Astrocyte of the hippocampus (primary cell): ENCODE results near the gene GRM7.

Source experiments
- DNase-seq: peaks from one replicate; pipeline ENCODE4 v3.0.0; 2011; ENCODE audit warnings: low read depth, low spot score

Gene GRM7

DNA sequence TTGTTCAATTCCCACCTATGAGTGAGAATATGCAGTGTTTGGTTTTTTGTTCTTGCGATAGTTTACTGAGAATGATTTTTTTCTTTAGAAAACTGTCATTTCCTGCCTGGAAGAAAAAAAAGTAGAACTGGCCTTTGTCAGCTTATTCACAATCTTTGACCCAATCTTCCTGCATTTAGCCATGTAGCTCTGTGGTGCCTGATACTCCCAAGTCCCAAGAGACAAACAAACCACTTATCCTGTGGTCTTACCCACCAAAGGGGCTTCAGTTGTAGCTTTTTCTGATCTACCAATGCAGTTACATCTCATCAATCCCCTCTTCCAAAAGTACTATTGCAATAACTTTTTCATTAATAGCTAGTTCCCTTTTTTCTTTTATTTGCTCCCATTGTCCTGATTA, 444.6 kb downstream of the GRM7 start:
- no peak for DNase-seq

DNA sequence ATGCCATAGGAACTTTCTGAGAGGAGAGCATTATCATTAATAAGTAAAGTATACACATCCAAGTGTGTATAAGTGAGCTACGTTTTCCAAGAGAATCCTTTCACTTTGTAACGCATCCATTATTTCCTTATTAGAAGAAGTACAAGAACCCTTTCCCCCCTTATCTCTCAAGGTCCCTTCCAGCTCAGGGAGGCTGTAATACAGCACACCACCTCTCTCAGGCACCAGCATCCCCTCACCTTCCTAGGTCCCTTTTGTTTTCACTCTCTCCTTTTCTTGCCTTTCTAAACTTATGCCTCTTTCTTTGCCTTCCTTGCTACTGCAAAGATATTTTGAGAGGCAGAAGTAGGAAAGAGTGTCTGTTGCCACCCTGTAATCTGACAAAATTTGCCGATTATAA, 446.0 kb downstream of the GRM7 start:
- peak; percentile 8 for DNase-seq

DNA sequence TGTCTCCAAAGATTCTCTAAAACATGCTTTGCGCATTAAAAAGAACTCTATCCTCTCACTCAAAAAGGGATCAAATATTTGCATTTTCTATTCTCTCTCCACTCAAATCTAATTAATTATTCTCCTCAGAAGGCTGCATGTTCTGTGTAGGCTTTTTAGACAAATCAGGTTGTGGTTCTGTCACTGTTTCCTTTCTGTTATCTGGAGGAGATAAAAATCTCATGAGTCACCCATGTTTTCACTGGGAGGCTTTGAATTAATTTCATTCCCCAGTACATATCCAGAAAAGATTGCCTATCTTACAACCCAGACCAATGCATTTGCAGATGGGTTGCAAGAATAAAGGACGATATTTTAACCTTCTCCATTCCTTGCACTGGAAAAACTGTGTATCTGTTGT, 446.5 kb downstream of the GRM7 start:
- peak; percentile 77 for DNase-seq

DNA sequence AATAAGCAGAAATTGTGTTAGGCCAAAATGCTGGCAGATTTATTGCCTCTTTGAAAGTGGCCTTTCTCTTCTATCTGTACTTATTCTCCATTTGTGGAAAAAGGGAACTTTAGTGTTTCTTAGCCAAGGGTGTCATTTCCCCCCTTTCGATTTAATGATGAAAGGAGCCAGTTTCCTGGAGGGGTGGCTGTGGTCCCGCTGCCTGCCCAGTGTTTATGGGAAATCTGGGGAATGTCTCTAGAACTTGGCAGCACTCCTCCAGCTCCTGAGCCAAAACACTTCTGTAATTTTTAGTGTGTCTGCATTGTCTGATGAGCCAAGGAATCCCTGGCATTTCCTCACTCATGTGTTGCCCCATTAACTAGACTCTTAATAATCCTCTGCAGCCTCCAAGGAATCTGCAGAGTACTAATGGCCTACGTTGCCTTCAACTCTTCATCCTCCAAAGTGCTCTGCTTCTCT, 448.8 kb downstream of the GRM7 start:
- peak; percentile 95 for DNase-seq

DNA sequence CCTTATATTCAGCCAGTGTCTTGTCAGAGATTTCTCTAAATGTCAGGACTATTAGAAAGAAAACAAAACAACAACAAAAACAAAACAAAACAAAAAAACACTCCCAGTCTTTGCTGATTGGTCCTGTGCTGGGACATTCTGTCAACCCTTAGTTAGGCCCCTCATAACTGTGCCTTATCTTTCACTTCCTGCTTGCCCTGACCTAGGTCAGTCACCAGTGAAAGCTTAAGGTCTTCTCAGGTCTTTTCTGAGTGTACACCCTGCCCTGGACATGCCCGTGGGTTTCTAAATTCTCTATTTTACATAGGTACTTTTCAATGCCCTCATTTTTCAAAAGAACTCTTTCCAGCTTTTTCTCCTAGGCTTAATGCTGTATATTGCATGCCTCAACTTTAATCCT, 454.1 kb downstream of the GRM7 start:
- DNase-seq: no peak

DNA sequence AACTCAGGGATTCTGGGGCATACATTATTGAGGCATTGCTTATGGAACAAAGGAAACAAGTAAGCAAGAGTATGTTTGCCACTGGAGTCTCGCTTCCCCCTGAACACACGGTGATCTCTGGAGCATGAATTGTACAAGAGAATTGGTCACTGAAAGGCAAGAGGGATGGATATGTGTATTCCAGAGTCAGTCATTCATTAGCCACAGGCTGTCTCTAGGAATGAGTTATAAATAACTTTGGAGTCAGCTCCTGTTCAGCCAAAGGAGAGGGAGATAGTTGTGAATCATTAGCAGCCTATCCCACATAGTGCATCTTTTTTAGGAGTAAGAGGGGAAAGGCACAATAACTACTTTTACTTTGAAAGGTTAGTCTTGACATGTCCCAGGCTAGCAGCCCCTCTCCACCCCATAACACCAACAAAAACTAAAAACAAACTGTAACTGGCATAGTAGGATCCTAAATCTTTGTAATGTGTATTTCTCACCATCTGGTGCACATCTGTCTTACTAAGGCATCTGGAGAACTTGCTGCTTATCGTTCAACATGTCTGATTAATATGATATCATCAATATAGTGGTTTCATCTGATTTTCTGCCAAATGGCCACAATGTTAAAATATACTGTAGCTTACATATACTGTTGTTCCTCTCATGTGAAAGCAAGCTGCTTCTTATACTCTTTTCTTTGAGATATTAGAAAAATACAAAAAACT, 462.2 kb downstream of the GRM7 start:
- DNase-seq: no peak

DNA sequence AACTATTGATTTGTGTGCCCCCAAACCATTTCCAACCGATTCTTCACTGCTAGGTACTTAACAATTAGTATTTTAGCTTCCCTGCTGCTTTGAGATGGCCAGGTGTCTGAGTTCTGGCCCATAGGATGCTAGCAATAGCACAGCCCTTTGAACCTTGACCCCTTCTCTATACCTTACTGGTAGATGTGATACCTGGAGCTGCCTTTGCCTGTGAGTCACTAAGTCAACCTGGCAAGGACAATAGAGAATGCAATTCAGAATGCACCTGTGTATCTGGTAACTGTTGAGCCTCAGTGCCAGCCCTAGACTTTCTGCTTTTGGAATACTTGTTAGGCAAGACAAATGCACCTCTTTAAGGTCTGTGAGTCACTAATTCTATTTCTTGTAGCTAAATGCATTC, 467.4 kb downstream of the GRM7 start:
- DNase-seq: no peak

DNA sequence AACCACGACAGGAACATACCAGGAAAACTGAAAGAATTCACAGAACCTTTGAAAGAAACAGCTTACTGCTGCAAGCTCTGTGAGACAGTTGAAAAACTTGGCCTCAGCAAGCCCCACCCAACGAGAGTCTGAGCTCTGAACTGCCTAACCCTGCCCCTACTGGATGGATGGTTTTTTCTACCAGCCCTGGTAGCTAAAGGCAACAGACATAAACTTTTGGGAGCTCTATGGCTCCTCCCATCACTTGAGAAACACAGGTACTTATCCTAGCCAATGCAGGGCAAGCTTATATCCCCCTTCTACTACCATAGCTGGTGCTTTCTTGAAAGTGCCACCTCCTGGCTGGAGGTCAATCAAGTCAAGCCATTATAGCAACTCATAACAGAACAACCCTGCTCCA, 471.8 kb downstream of the GRM7 start:
- no peak for DNase-seq

DNA sequence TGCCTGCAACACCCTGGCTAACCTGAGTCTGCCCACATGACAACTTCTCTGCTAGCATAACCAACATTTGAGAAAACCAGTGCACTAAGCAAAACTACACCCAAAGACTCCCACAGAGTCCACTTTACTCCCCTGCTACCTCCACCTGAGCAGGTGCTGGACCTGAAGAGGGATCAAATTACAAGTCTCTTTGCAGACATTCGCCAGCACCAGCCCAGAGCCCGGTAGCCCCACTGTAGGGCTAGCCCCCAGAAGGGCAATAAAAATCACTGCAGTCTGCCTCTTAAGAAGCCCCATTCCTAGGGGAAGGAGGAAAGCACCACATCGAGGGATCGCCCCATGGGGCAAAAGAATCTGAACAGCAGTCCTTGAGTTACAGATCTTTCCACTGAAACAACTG, 472.2 kb downstream of the GRM7 start:
- DNase-seq: no peak

DNA sequence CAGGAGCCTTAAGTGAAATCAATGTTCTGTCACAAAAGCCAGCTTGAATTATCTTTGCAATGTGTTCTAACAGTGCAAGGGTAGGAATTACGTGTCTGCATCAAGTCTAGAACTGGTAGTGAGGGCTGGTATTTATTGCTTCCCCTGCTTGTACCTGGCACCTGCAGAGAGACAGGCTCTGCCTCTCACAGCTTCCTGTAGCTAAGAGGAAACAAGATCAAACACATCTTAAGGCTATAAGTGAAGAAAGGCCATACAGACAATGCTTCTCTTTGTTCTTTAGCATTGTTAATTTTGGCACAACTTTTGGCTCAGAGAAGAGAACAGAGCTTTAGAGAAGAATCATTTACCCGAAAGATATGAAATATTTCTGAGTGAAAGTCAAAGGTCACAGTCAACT, 479.9 kb downstream of the GRM7 start:
- DNase-seq: no peak

DNA sequence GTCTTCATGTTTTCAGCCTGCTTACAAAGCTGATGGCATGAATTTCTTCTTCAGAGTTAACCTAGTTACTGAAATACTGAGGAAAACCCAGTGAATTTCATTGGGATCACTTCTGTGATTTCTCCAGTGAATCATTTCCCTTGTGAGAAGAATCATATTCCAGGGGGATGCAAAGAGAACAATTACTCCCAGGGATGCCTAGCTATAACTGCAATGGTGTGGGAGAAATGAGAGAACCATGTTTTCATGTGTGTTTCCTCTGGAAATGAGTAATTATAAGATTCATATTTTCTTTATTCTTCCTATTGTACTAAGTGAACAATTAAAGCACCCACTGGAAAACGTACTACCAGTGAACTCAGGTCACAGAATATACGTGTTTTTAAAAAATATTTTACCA, 485.4 kb downstream of the GRM7 start:
- no peak for DNase-seq

DNA sequence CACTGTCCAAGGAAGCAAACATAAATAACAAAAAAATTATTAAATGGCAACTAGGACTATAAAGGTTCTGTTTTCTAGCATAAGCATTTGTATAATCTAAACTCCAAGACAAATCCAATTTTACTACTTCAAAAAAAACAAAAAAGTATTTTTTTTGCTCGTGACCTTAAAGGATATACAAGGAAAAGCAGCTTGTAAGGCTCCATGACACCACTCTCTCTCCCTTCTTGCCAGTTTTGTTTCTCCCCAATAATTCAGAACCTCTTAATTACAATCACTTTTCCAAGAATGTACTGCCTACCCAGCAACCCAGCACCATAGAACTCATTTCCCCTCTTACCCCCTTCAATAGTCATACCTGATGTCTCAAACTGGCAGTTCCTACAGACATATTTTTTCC, 496.2 kb downstream of the GRM7 start:
- no peak for DNase-seq

DNA sequence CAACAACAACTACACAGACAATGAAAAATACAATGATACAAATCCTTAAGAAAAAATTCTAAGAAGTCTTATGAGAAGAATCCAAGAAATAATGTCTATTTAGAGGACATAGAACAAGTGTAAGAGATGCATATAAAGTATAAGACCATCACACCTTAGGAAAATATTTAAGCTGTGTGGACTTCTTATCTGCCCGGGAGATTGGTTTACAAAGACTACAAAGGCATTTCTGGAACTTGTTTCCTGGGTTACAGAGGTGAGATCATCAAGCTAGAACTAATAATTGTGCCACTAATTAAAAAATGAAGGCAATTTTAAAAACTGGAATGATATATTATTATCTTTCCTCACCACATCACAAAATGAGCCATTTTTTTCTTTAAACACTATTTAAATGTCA, 507.1 kb downstream of the GRM7 start:
- DNase-seq: no peak

DNA sequence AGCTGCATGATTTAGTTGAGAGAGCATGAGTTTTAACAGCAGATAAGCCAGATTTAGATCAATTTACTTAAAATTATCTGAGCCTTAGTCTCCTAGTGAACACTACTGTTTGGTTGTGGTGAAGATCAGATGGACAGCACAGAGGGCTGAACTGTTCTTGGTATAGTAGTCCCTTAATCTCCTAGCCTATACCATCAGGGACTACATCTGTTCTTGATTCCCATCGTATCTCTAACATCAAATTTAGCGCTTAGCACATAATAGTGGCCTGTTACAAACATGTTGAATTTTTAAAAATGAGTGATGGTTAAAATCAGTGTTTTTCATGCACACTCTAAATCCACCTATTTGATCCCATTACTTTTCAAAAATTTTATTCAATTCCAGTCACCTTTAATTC, 507.7 kb downstream of the GRM7 start:
- no peak for DNase-seq

DNA sequence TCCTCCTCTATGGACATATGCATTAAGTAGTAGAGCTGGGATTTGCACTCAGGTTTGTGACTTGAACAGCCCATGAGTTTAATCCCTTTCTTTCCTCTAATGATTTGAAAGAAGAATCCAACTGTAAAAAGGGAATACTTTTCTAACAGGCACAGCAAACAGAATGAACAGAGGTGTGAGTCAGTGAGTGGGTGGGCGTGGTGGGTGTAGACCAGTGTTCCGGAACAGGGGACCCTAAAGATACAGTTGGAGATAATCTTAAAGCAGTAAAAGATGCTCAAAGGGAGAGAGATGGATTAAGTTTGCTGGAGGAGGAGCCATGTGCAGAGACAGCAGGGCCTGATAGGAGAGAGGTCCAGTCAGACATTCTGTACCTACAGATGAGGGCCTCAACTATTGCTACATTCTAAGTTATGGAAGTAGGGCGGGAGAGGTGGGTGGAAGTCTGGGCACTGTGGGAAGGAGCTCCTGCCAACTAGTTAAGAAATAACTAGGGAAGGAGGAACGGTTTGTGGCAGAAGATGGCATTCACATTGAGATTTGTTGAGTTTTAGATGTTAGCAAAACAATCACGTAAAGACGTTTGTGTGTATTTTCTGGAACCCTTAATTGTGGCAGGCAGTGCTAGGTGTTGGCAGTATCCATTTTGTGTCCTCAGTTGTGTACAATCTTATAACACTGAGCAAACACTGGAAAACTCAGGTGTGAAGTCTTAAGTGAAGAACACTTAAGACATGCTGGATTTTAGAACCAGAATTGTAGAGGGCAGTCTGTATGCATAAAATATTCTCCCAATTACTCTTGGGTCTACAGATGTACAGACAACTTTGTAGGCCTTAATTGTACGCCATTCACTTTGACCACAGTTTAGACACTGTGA, 511.0 kb downstream of the GRM7 start:
- no peak for DNase-seq

DNA sequence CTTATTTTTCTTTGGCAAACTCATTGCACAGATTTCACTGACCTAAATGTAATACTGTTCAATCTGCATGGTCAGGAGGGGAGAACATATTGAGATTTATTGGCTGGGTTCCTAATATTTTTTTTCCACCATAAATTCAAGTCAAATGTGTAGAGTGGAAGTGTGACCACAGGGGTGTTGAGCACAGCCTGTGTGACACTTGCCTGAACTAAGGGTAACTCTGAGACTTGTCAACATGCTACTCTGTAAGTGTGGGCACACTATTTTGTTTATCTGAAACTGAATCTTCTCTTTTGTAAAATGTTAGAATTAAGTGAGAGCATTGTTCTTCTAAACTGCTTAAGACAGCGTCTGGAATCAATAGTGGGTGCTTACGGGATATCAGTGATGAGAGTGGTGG, 516.2 kb downstream of the GRM7 start:
- no peak for DNase-seq

DNA sequence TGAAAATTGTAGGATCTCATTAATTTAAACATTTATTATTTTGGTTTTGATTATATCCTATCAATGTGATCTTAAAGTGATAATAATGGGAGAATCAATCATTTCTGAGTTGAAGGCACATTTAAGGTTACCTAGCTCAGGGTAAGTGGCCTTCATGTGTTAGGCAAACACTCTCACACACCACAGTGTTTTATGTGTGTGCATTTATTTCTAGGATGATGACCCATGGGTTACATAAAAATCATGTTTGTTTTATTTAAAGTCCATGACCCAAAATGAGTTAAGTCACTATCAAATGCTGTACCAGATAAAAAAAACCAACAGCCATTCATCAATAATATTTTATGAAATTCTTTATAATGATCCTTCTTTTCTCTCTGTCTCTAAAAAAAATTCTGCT, 520.8 kb downstream of the GRM7 start:
- DNase-seq: no peak

DNA sequence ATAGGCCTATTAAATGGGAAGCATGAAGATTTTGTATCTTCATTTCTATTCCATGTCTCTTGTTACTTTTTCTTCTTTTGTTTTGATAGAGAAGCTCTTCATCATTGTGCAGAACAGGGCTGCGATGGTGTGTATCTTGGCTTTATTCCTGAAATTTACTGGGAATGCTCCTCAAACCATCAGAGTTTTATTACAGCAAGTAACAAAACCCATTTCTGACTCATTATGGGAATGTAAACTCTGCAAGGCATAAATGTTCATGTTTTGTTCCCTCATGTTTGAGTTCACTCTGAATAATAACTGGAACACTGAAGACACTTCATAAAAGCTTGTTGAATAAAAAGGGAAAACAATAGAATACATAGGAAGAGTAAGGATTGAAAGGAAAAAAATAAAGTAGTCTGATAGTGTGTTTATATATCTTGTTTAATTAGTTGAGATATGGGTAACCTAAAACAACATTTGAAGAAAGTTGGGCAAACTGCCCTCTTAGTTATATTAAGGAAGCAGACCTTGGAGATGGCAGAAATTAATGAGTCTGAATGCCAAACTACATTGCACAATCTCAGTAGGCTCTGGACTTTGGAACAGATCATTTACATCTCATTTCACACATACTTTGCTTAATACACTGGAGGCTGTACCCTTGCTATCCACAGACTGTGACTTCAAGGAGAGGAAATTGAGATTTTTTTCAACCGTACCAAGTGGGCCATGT, 521.5 kb downstream of the GRM7 start:
- DNase-seq: peak; percentile 83

DNA sequence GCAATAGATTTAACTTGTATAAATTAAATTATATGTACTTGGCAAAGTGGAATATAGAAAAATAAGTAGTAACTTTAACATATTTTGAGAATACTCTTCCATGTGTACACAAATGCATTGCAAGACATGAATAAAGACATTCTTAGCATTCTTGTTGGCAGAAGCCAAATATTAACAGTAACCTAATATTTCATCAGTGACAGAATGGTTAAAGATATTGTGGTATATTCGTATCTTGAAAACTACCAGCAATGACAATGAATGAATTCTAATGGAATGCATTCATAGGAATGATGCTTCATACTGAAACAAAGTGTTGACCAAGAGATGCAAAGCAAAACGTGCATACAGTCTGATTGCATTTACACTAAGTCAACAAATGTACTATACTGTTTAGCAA, 524.7 kb downstream of the GRM7 start:
- DNase-seq: no peak

DNA sequence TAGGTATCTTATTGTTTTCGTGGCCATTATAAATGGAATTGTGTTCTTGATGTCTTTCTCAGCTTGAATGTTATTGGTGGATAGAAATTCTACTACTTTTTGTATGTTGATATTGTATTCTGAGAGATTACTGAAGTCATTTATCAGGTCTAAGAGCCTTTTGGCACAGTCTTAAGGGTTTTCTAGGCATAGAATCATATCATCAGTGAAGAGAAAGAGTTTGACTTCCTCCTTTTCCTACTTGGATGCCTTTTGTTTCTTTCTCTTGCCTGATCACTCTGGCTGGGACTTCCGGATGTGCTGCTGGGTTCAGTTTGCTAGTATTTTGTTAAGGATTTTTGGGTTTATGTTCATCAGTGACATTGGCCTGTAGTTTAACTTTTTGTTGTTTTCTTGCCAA, 527.1 kb downstream of the GRM7 start:
- DNase-seq: no peak

DNA sequence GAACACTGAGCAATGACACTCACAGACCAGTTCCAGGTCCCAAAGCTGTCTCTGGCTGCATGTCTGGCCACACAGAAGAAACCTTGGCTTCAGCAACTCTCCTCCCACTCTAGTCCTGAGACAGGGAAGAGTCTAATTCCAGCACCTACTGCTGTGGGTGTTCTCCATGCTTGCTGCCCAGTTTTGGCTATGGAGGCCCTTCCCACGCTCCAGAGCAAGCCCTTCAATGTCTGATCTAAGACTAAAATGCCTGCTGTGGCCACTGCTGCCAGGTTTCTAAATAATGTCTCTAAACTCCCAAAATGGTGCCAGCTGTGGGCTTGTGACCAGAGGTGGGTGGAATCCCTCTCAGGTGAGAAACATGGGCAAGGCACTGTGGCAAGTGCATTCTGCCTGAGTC, 531.3 kb downstream of the GRM7 start:
- no peak for DNase-seq

DNA sequence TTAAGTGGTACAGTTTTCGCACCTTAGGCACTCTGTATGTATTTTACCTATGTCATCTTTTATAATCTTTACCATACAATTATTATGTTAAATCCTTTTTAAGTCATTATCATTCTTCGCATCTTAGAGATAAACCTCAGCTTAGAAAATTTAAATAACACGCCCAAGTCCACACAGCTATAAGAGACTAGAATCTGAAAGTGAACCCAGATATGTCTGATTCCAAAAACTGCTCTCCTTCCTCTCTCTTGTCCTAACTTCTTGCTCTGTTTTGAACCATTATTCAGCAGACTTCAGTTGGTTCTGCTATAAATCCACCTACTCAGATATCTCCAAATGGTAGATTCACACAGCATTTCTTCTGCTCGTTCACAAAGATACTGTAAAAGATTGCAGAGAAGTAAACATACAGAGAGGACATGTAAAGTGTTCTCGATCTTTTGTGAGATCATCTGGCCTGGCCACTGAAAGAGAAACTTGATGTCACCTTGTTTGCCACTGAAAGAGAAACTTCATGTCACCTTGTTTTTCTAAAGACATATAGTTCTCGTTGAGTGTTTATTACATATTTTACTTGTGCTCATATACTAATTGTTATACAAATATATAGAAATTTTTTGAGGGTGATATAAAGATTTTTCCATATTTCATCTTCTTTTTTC, 533.2 kb downstream of the GRM7 start:
- no peak for DNase-seq
